Ureter (tissue), 1 donor: Measurements from ENCODE around the gene ADD3. TPM values are rescaled to one million over a fixed set of nuclear protein-coding genes. Genes with fewer than 3 reads are reported as not detected.

ENCODE experiments used
- DNase-seq: peaks from one replicate; pipeline ENCODE4 v3.0.0-alpha.2; 2020; ENCODE audit warnings: low spot score
- total RNA-seq: library from RNA; stranded (reverse); gene quantifications from one replicate; pipeline ENCODE4 v1.2.4, GENCODE V29; 2023
- donor health status: DM: yes; HTN: yes; CAD: no.

The ADD3 gene
- total RNA-seq, 1 donor from 2014 or later = 140 TPM

DNA sequence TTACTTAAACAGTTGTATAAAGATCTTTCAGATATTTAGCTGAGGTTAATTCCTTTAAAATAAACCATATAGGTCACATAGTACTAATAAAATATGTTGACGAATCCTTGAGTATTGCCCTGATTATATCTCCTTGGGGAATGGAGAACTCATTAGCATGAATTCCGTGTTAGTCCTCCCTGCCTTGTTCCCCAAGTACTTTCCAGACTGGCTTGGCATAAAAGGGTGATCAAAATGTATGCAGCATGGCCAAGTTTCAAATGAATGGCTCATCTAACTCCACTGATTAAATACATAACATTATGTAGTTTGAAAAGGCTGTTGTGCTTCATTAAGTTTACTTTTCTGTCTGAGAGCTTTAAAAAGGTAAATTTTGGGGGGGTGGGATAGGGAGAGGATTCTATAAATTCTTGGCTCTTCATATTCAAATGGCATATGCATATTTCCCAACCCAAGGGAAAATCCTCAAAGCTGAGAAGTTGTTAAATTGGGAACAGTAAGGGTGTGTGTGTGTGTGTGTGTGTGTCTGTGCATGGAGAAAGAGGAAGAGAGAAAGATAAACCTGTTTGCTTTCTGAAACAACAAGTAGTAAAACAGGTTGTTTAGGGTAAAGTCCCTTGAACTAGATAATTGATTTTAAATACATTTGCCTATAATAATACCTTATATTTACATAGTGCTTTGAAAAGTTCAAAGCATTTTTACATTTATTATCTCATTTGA is 4.8 kb upstream of the ADD3 start:
- no peak for DNase-seq

DNA sequence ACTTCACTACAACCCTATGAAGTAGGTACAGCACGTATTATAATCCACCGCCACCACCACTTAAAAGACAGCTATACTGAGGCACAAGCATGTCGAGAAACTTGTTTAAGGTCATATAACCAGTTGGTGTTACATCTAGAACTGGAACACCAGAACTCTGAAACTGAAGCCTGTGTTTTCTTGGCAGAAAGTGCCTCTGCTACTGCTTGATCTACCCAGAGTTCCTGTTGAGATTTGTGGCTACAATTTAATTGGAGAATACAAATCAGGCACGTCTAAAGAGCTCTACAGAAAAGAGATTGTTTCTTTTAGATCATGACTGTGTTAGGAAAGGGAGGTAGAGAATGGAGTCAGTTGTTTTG is 4.3 kb upstream of the ADD3 start:
- DNase-seq = no peak

DNA sequence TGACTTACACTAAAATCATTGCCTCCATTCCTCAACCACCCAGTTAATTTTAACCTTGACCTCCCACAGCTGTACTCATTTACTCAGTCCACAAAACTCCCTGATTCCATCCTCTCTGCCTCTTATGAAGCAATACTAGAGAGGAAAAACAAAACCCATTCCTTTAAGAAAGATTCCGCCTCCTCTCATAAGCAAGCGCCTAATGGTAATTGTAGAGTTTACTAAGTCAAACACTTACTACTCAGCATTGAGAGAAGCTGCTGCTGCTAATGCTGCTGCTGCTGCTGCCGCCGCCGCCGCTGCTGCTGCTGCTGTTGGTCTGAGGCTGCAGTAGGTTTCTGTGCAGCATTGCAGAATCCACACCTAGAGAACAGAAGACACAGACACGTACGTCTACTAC is 2.1 kb upstream of the ADD3 start:
- no peak for DNase-seq

DNA sequence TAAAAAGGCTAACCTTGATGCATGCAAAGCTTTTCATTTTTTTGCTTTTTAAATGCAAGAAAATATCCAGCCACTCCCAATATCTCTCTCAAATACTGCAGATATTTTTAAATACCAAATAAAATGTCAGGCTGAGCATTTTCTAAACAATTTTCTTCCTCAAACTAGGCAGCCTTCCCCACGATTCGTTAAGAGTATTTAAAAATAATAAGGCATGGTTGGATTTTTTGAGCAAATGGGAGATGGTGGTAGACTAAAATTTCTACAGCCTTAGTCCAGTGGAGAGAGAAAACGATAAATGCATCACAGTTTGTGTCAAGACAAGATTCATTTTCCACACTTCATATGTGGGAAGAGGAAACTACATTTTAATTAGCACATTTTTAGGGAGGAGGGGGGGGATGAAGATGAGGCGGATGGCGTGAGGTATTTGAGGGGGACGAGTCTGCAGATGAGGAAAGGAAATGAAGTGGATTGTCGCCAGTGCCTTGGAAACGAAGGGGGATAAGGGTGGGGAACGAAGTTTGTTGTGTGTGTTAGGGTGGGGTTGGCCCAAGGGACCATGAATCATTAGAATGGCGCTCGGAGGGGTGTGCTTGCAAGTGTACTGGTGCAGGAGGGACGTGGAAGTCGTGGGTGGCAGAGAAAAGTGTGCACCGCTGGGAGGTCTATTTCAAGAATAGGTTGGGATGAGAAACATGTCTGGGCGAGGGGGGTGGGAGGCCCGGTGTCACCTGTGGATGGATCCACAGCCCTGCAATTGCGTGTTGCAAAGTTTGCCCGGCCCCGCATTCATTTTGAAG is 1.2 kb upstream of the ADD3 start:
- DNase-seq = peak; percentile 71

DNA sequence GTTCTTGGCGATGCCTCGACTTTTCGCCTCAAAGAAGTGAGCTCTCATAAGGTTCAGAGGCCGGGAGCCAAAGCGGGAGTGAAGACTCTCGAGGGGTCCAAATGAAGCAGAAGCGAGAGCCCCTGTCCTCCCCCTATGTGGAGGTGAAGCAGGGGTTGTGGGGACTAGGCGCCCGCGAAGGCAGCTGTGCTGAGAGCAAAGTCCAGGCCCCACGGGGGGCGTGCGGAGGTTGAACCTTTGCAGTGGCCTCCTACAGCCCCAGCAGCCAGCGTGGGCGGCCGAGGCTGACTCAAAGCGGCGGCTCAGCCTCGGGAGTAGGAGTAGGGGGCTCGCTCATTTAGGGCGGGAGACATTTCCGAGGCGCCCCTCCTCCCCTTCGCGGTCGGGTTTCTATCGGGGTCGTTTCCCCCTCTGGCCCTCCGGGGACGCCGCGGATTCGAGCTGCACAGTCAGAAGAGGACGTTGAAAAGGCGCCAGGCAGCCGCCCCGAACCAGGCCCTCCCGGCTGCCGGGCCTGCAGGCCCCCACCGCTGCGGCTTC is 553 bp upstream of the ADD3 start:
- DNase-seq = peak; percentile 55

DNA sequence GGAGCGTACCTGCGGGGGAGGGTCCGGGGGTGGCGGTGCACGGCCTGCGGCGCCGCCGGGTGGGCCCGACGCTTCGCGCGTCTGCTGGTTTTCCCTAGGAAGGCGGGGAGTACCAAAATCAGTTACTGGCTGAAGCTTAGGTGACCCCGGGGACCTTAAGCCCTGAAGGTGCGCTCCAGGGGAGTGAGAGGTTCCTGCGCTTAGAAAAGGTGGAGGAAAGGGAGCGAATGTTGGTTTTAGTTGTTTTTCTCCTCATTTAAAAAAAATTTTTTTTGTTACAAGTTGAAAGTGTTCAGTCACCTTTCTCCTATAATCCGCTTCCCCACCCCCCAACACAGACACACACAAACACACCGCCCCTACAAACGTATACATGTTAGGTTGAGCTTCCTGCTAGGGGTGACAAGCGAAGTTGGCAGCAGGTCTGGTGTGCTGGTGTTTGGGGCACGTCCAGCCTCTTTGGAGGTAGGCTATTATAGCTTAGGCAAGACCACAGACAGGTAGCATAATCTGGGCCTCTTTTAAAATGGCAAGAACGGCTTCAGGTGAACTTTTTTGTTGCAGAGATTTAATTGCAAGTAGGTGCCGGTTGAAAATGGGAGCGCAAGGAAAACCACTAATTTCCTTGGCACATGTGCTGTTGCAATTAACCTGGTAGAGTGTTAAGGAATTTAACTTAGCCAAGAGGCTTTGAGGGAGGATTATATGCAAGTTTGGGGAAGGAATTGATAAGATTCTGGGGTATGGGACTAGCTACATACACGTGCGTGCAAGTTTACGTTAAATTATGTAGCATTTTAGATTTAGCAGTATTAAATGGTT is 945 bp downstream of the ADD3 start:
- peak; percentile 58 for DNase-seq

DNA sequence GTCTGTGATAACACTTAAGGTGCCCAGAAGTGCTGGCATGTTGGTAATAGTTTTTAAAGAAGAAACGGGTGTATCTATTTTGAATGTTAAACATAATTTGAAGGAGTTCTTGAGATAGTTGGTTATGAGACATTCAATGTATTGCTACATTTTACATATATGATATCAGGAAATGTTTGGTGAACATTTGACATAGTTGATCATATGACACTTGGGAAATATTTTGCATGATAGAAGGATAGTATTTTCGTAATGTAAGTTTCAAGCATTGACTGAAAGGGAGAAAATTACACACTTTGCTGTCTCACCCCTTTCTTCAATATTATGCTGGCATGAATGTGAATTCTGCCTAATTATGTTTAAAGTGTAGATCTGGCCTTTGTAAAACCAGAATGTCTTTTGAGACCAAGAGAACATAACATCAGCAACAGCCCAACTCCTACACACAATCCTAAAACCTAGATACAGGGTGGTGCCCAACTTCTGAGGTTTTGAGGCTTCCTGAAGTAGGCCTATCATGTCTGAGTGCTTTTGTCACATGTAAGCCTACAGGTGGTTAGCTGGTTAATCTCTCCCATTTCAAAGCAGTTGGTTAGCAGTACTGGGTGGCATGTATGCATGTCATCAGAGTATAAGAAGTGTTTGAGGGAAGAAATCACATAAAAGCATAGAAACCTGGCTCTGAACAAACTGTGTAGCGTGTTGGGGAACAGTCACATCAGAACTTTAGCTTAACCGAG is 2.1 kb downstream of the ADD3 start:
- DNase-seq = no peak

DNA sequence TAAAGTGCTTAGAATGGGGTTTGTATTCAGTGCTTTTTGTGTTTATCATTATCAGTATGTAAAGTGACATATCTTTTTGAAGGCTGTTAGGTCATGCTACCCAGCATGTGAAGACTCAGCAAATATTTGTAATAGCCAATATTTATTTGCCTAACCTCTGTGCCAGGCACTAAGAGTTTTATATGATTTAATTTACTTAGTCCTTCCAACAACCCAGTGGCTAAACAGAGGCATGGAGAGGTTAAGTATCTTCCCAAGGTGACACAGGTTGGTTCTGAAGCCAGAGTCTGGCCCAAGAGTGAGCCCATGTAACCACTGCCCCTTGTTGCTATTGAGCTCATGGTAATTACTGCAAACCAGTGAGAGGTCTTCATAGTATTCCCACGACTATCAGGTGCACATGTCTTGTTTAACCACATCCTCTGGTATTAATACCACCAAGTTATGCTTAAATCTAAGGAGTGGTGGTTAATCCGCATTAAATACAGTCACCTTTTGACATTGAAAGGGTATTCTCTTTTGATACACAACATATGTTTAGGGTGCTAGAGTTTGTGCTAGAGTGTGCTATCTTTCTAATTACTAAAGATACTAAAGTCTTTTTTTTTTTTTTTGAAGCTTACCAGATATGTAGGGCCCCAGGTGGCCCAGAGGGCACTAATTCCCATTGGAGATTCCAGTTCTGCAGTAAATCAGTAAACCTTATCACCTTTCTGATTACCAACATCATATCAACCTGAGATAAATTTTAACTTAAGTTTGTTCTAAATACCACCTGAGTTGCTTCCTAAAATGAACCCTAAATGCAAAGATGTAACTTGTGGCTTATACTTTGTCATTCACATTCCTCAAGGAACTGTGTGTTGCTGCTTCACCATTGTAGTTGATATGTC is 2.9 kb downstream of the ADD3 start:
- no peak for DNase-seq

DNA sequence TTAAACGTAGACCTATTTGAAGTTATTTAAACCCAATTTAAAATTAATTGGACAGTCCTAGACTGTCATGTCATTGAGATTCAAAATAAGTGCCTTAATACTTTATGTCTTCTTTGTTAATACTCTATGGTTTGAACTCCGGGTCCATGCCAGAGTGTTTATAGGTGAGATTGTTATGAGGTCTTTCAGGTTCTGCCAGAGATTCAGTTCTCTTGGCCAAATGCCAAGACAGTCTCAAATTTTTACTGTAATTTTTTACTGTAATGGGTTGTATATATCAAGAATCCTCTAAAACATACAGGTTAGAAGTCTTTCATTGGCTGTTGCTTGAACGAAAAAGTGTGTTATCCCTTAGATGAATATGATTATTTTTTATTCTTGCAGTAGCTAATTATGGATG is 3.9 kb downstream of the ADD3 start:
- DNase-seq = no peak

DNA sequence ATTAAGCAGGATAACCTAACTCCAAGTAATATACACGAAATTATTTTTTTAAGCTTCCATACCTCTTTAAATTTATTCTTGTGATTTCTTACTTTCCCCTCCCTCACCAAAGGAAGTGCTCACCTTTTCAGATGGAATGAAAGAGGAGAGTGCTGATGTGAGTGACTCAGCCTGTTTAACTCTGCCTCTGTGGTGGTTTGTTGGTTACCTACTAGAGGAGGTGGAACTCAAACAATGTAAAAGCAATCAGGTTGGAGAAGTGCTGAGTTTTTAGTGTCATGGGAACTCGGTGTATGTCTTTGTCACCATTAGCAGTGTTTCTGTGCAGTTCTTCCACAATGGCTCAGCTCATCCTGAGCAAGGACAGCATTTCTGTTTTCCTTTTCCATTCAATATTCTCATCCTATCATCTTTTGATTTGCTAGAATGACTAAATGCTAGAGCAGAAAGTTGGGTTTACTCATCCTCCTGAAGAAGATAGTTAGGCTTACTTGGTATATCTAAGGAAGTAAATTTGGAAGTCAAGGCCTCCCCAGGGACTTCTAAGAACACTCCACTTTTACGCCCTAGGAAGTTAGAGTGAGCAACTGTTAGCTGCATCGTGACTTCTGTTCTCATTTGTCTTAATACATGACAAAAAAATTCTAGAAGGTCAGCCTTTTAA is 6.0 kb downstream of the ADD3 start:
- no peak for DNase-seq

DNA sequence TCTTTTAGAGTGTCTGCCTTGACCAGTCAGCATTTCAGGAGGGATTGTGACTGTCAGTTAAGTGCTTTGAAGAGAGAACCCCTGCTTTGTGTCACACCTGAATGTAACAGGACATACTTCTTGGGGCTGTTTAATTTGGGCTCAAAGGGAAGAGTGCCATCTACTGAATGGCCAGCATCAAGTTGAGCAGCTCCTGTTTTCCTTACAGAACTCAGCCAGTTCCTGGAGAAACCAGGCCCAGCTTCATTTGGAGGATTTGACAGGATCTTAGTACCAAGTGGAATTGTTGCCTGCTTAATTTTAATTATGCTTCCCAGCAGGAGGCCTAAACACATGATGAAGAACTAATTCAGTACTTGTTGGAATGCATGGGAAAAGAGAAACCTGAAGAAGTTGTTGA is 8.3 kb downstream of the ADD3 start:
- DNase-seq = no peak

DNA sequence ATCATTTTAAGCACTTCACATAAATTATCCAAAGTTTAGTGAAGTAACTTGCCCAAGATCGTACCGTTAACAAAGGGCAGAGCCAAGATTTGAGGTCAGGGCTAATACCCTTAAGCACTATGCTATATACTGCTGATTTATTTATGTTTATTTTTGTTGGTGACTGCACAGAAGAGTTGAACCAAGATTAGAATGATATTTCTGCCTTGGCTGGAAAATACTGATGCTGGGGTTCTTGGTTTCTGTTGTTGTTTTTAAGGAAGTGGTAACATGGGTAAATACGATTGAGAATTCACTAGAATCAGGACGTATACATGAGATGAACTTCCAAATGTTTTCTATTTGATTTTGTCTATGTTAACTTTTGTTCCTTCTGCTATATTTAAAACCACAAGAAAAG is 9.3 kb downstream of the ADD3 start:
- no peak for DNase-seq

DNA sequence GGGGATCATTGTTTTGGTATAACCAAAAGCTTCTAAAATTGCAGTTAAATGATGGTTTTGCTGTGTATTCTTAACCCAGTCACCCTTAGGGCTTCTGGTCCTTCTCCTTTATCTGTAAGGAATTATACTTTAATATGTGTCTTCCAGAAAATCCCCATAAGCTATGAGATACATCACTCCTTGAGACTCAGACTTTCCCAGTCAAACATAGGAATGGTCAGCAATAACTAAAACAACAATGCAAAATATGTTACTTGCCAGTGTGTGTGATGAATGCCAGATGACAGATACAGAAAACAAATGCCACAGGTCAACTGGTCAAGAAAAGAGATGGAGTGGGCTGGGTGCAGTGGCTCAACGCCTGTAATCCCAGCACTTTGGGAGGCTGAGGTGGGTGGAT is 10.1 kb downstream of the ADD3 start:
- DNase-seq = no peak

DNA sequence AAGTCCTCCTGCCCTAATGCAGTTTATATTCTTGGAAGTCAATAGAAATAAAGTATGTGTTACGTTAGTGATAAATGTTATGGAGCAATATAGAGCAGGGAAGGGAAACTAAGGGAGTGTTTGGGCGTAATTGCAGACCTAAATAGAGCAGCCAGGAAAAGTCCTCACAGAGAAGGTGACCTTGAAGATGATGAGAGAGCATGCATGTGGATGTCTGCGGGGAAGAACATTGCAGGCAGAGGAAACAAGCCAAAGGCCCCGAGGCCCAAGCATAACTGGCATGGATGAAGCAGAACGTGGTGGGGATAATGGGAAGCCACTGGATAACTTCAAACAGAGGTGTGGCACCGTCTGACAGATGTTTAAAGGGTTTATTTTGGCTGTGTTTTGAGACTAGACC is 12.5 kb downstream of the ADD3 start:
- DNase-seq = no peak

DNA sequence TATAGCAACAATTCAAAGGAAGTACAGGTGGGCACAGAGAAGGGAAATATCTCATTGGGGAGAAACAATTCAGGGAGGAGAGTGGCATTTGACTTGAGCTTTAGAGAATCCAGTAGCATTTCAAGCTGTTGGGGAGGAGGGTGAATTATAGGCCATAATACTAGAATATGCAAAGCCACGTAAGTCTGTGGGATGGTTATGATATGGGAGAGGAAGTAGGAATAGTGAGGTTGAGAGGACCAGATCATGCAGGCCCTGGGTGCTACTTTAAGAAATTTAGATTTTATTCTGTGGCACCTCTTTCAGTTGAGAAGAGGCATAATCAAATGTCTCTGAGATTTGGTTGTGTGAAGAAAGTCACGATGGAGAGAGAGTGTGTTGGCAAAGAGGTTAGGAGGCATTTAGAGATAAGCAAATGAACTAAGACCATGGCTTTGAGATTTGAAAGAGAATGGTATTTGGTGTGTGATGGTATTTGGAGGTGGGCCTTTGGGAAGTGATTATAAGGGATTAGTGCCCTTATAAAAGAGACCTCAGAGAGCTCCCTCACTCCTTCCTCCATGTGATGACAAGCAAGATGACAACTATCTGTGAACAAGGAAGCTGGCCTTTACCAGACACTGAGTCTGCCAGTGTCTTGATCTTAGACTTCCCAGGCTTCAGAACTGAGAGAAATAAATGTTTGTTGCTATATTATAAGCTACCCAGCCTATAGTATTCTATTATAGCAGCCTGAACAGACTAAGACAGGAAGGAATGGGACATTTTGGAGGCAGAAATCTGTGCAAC is 15.1 kb downstream of the ADD3 start:
- DNase-seq = no peak

DNA sequence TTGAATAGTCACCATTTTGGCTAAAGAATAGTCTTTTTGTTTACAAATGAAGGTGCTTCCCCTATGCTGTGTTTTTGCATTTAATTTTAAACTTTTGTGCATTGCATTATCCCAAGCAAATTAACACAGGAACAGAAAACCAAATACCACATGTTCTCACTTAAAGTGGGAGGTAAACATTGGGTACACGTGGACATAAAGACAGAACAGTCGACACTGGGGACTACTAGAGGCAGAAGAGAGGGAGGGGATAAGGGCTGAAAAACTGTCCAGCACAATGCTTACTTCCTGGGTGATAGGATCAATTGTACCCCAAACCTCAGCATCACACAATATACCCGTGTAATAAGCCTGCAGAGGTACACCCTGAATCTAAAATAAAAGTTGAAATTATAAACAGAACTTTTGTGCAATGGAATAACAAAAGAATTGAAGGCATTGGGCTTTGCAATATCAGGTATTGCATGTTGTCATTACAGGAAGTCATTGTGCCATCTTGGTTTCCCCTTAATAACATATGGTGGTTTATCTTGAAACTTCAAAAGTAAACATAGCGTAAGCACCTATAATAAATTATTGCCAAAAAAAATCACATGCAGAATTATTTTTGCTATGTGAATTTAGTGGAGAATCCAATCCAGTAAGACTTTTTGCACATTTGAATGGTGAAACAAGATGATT is 16.1 kb downstream of the ADD3 start:
- DNase-seq = no peak

DNA sequence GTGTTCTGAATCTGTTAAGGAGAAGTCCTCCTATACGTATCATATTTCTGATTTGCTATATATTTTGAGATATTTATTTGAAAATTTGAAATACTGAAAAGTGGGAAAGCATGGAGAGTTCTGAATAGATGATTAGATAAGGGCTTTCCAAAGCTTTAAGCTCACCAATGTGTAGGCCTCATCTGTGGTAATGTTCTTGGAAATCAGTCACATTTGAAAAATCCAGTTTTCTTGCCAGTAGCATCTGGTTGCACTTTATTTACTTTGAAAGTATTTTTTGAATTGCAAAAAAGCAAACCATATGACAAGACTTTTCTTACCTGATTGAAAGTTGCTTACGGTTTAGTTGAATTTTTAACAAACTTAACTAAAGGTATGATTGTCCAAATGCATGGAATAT is 21.7 kb downstream of the ADD3 start:
- DNase-seq = no peak

DNA sequence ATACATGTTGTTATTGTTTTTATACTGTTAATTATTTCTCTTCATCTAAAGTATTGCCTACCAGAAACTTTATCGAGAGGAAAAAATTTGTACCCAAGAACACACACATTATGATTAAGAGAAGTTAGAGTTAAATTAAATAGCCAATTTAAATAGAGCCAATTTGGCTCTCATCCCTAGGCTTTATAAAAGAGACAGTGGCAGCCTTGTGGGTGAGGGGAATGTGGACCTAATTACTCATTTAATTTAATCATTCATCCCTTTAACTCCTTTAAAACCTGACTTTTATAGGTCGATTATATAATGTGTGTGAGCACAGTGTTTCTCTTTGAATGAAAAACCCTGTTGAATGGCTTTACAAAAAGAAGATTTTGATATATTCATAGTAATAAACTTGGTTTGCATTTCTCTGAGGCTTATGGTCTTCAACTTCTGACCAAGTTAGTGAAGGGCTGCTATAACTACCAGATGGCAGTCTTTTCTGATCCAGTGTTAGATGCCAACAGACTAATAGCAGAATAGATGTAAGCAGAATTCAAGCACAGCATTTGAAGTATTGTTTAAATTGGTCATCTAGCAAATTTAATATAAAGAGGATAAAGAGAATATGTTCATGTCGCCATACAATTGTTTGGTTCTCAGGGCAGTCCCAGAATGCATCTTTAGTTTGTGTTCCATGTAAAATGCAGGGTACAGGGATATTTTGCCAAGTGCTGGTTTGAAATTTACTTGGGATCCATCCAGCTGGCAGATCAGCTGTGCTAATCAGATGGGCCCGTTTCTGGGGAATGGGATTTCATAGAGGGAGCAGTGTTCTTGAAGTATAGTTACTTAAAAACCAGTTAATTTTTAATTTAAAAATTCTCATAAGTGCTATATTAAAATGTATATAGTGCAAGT is 25.3 kb downstream of the ADD3 start:
- DNase-seq = no peak
